Progenitor cell of endocrine pancreas (in vitro differentiated cells): ENCODE results near the gene LRP3. TPM values are rescaled to one million over a fixed set of nuclear protein-coding genes. Genes with fewer than 3 reads are reported as not detected.
"Not testable (repeated sequence)": the region's sequence is repeated elsewhere in the genome, so short reads cannot be mapped to it uniquely, and the experiment has no call there.

Experiments
- DNase-seq: peaks from one replicate; pipeline ENCODE4 v3.0.0; 2021; ENCODE audit warnings: low spot score; ENCODE audit not compliant: unreplicated experiment
- H3K27ac Mint-ChIP-seq: 2 replicates; pipeline ENCODE4 v1.8.0; 2021; ENCODE audit warnings: mild to moderate bottlenecking, moderate library complexity, mixed read lengths
- H3K27me3 Mint-ChIP-seq: 2 replicates; pipeline ENCODE4 v1.8.0; 2021; ENCODE audit warnings: mixed read lengths
- H3K36me3 Mint-ChIP-seq: 2 replicates; pipeline ENCODE4 v1.8.0; 2022; ENCODE audit warnings: mixed read lengths; ENCODE audit not compliant: insufficient read depth
- H3K4me1 Mint-ChIP-seq: 2 replicates; pipeline ENCODE4 v1.8.0; 2021; ENCODE audit warnings: low read depth, mixed read lengths
- H3K4me3 Mint-ChIP-seq: 2 replicates; pipeline ENCODE4 v1.8.0; 2021; ENCODE audit warnings: low read depth, mild to moderate bottlenecking, moderate library complexity, mixed read lengths
- H3K9me3 Mint-ChIP-seq: 2 replicates; pipeline ENCODE4 v1.8.0; 2021; ENCODE audit warnings: low read depth, mixed read lengths
- CTCF ChIP-seq: fragments of 200-600 bp; sonication (generic); IDR thresholded peaks from one replicate; pipeline ENCODE4 v1.5.0; 2021; ENCODE audit warnings: antibody characterized with exemption, mild to moderate bottlenecking; ENCODE audit not compliant: unreplicated experiment
- total RNA-seq: library from RNA; stranded (reverse); gene quantifications from 2 replicates; pipeline ENCODE4 v1.2.1, GENCODE V29; 2021

Gene LRP3
- total RNA-seq, 1 donor from 2014 or later = 51.2 TPM

- Mint-ChIP-seq H3K9me3 (no peaks in the 10 kb centered on the region), H3K27ac (peak overlapping the region; percentile 100), H3K4me3 (peak overlapping the region; percentile 92), H3K27me3 (peaks cover 5% of the 10 kb centered on the region), H3K36me3 (peaks cover 2% of the 10 kb centered on the region), H3K4me1 (peaks cover 15% of the 10 kb centered on the region)
- TF ChIP-seq CTCF = peak; percentile 56
- peak; percentile 60 for DNase-seq
Observed at GRCh38 chr19:33177417-33177979, 16.6 kb upstream of the LRP3 start.

- TF ChIP-seq CTCF = no peak
- Mint-ChIP-seq H3K4me1 (no peaks in the 10 kb centered on the region), H3K9me3 (no peaks in the 10 kb centered on the region), H3K27me3 (peaks cover 20% of the 10 kb centered on the region), H3K27ac (no peak overlapping the region), H3K4me3 (no peak overlapping the region), H3K36me3 (no peaks in the 10 kb centered on the region)
- no peak for DNase-seq
Observed at GRCh38 chr19:33186431-33187182, 7.5 kb upstream of the LRP3 start.

GRCh38 chr19:33187183-33187540 is 7.0 kb upstream of the LRP3 start:
- Mint-ChIP-seq H3K9me3 (no peaks in the 10 kb centered on the region), H3K36me3 (no peaks in the 10 kb centered on the region), H3K27me3 (peaks cover 25% of the 10 kb centered on the region), H3K4me1 (no peaks in the 10 kb centered on the region), H3K4me3 (no peak overlapping the region), H3K27ac (no peak overlapping the region)
- no peak for TF ChIP-seq CTCF
- no peak for DNase-seq

GRCh38 chr19:33189453-33189852 is 4.7 kb upstream of the LRP3 start:
- no peaks in the 10 kb centered on the region for H3K36me3 Mint-ChIP-seq
- TF ChIP-seq CTCF = no peak
- no peak overlapping the region for H3K4me3 Mint-ChIP-seq
- peaks cover 38% of the 10 kb centered on the region for H3K27me3 Mint-ChIP-seq
- no peak overlapping the region for H3K27ac Mint-ChIP-seq
- H3K4me1 Mint-ChIP-seq = no peaks in the 10 kb centered on the region
- H3K9me3 Mint-ChIP-seq = no peaks in the 10 kb centered on the region
- no peak for DNase-seq

- not testable (repeated sequence) for H3K4me3 Mint-ChIP-seq, DNase-seq, H3K36me3 Mint-ChIP-seq, H3K27ac Mint-ChIP-seq, H3K9me3 Mint-ChIP-seq, H3K4me1 Mint-ChIP-seq
- peaks cover 38% of the 10 kb centered on the region for H3K27me3 Mint-ChIP-seq
Observed at GRCh38 chr19:33191092-33191491, 3.0 kb upstream of the LRP3 start.

- no peak overlapping the region for H3K4me3 Mint-ChIP-seq
Observed at GRCh38 chr19:33191501-33191900, 2.6 kb upstream of the LRP3 start.

More at GRCh38 chr19:33191501-33191900, 2.6 kb upstream of the LRP3 start:
- H3K27me3 Mint-ChIP-seq = peaks cover 38% of the 10 kb centered on the region
- H3K9me3 Mint-ChIP-seq = no peaks in the 10 kb centered on the region
- no peaks in the 10 kb centered on the region for H3K4me1 Mint-ChIP-seq
- TF ChIP-seq CTCF = no peak
- no peak overlapping the region for H3K27ac Mint-ChIP-seq
- no peaks in the 10 kb centered on the region for H3K36me3 Mint-ChIP-seq
- DNase-seq = no peak
